OCI-LY7 (cell line): ENCODE measurements around the gene SKP1. TPM values are rescaled to one million over a fixed set of nuclear protein-coding genes. Genes with fewer than 3 reads are reported as not detected.

Experiments
- BruUV-seq: library from RNA; stranded (reverse); fragments of 400-500 nt; replicated peaks from 2 replicates; lab custom pipeline; 2021; lab: Mats Ljungman, UMichigan
- CTCF ChIA-PET: fragments of 300-600 bp; sonication (Branson Sonifier 250); formaldehyde crosslinking; loops from one replicate; lab custom pipeline; 2022; ENCODE audit warnings: antibody characterized with exemption; ENCODE audit not compliant: unreplicated experiment; lab: Charles Lee
- POLR2A ChIA-PET: fragments of 300-600 bp; sonication (Branson Sonifier 250); formaldehyde crosslinking; loops from one replicate; lab custom pipeline; 2022; ENCODE audit warnings: antibody characterized with exemption; lab: Charles Lee
- DNase-seq: peaks from one replicate; pipeline ENCODE4 v3.0.0-alpha.2; 2015; ENCODE audit warnings: low spot score
- H2AFZ ChIP-seq: fragments of 200-600 bp; sonication (generic), shearing (Covaris generic); 2 replicates; pipeline ENCODE4 v1.6.1; 2014; ENCODE audit warnings: mild to moderate bottlenecking, antibody characterized with exemption, low read length, moderate library complexity
- H3K27ac ChIP-seq: fragments of 200-600 bp; sonication (generic); 2 replicates; pipeline ENCODE4 v1.5.1; 2014; ENCODE audit warnings: mixed run types, low read depth, mild to moderate bottlenecking, moderate library complexity, low read length, inconsistent platforms; ENCODE audit not compliant: poor library complexity, severe bottlenecking
- H3K36me3 ChIP-seq: fragments of 200-600 bp; sonication (generic); 2 replicates; pipeline ENCODE4 v1.6.1; 2014; ENCODE audit warnings: mild to moderate bottlenecking, antibody characterized with exemption, low read length, moderate library complexity, mixed read lengths; ENCODE audit not compliant: insufficient read depth
- H3K4me1 ChIP-seq: fragments of 200-600 bp; sonication (generic); 2 replicates; pipeline ENCODE4 v1.5.1; 2014; ENCODE audit warnings: mild to moderate bottlenecking, low read length; ENCODE audit not compliant: insufficient read depth, poor library complexity, severe bottlenecking
- H3K4me2 ChIP-seq: fragments of 200-600 bp; sonication (generic); 2 replicates; pipeline ENCODE4 v1.6.1; 2014; ENCODE audit warnings: mild to moderate bottlenecking, low read length
- H3K4me3 ChIP-seq: fragments of 200-600 bp; sonication (generic); 2 replicates; pipeline ENCODE4 v1.5.1; 2014; ENCODE audit warnings: mild to moderate bottlenecking, low read depth, low read length; ENCODE audit not compliant: poor library complexity, severe bottlenecking
- H3K79me2 ChIP-seq: fragments of 200-600 bp; sonication (generic); 2 replicates; pipeline ENCODE4 v1.6.1; 2016; ENCODE audit warnings: low read depth, mild to moderate bottlenecking, low read length, moderate library complexity, mixed read lengths; ENCODE audit not compliant: insufficient read depth
- H3K9me2 ChIP-seq: fragments of 200-600 bp; sonication (generic); 2 replicates; pipeline ENCODE4 v1.6.1; 2016; ENCODE audit warnings: mild to moderate bottlenecking, low read length, mixed read lengths; ENCODE audit not compliant: insufficient read depth
- H3K9me3 ChIP-seq: fragments of 200-600 bp; sonication (generic); 2 replicates; pipeline ENCODE4 v1.6.1; 2014; ENCODE audit warnings: mild to moderate bottlenecking, mixed run types, low read length, mixed read lengths
- H4K20me1 ChIP-seq: fragments of 200-600 bp; sonication (generic); 2 replicates; pipeline ENCODE4 v1.6.1; 2014; ENCODE audit warnings: mild to moderate bottlenecking, antibody characterized with exemption, low read length, moderate library complexity, mixed read lengths; ENCODE audit not compliant: insufficient read depth
- EZH2phosphoT487 ChIP-seq: fragments of 200-600 bp; sonication (generic); IDR thresholded peaks from 2 replicates; pipeline ENCODE4 v1.6.1; 2018; ENCODE audit warnings: low read depth, borderline replicate concordance, mild to moderate bottlenecking, mixed run types, antibody characterized with exemption, low read length, moderate library complexity, mixed read lengths
- intact Hi-C: fragments of 100-400 bp; cut with micrococcal nuclease; formaldehyde crosslinking; loops from one replicate; pipeline ENCODE4 v1.10.0; 2022; ENCODE audit not compliant: unreplicated experiment
- total RNA-seq, 2 experiments: library from RNA; depleted of rRNA in 1 of 2; stranded (reverse); fragments of >200 nt in 1 of 2; shearing (Covaris generic) in 1 of 2; gene quantifications; 2 replicates each; pipeline ENCODE4 v1.2.3, GENCODE V29; 2014 to 2022
- TF ChIP-seq, protein P1 (sequence below): fragments of 200-600 bp; sonication (generic); conservative IDR thresholded peaks from 2 replicates; pipeline ENCODE4 v1.5.1; 2014; ENCODE audit warnings: mild to moderate bottlenecking, antibody characterized with exemption, low read length, moderate library complexity, mixed read lengths

SKP1 gene
- total RNA-seq, 2 experiments from 2014 or later: 129 to 204 TPM

DNA sequence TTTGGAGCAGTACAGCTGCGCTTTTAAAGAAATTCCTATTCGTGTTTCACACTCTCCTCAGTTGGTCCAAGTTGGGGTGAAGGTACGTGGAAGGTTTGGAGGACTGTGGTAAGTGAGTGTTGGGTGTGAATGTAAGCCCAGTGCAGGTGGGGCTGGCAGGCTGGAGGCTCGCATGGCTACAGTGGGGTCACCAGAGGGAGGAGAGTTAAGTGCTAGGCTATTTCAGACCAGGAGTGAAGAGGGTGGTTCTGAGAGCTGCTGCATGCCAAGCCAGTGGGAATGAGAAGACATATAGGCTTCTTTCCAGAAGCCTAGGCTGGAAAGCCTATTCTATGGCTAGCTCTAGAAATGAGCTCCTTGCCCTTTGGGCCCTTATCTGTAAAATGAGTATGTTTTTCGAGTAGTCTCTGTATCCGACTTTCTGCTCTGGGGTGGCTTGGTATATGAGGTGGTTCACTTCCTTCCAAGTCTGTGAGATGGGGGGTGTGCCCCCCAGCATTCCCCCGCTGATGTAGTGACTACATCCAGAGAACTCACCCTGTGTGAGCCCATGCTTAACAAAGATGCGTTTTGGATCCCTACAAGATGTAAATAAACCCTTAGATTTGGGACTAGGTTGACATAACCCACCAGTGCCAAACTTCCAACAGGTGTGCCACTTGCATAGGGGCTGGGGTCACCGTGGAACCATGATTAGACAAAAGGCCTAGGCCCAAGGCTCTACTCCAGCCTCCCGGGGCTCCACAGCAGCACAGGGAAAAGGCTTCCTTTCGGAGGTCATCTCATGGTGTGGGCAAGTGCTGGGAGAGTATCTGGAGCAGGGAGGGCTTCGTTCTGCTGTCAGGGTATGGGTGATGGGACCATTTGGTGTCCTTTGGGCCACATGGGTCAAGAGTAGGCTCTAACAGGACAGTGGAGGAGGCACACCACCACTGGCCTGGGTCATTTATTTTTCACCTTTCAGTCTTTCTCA is 59.7 kb downstream of the SKP1 start:
- Histone ChIP-seq H3K79me2 (no peaks in the 10 kb centered on the region), H3K36me3 (no peaks in the 10 kb centered on the region), H3K4me1 (peaks cover 16% of the 10 kb centered on the region), H3K9me2 (no peaks in the 10 kb centered on the region), H4K20me1 (no peaks in the 10 kb centered on the region), H3K4me2 (no peak overlapping the region), H2AFZ (no peak overlapping the region), H3K9me3 (no peaks in the 10 kb centered on the region), H3K27ac (no peak overlapping the region), H3K4me3 (no peak overlapping the region)
- TF ChIP-seq EZH2phosphoT487: no peak
- intact Hi-C loops: no loop called here
- DNase-seq: no peak
- POLR2A ChIA-PET: interaction anchor here (0.8 kb wide), 1 partner anchor 8 kb away, joined by 3 read pairs; no protein-coding TSS in a partner anchor
- CTCF ChIA-PET: no interaction called here
- no TSS peak for BruUV-seq

DNA sequence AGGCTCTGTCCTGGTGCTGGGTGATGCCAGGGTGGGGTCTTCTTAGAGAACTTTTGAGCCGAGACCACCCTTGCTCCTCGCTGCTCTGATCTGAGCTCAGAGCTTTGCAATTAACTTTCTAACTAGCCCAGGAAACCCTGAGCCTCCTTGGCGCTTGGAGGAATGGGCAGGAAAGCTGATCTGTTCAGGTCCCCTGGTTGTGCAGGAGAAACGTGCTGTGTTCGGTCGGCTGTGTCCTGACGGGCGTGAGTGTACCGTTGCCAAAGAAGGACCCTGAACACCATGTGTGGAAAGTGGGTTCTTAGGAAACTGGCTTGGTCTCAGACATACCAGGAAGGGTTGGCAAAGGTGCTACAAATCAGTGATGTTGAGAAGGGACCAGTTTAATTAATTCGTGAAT is 60.5 kb downstream of the SKP1 start:
- ChIA-PET CTCF (no interaction called here), POLR2A (interaction anchor here (0.8 kb wide), 1 partner anchor 9 kb away, joined by 3 read pairs; no protein-coding TSS in a partner anchor)
- BruUV-seq: no TSS peak
- TF ChIP-seq, protein P1, sequence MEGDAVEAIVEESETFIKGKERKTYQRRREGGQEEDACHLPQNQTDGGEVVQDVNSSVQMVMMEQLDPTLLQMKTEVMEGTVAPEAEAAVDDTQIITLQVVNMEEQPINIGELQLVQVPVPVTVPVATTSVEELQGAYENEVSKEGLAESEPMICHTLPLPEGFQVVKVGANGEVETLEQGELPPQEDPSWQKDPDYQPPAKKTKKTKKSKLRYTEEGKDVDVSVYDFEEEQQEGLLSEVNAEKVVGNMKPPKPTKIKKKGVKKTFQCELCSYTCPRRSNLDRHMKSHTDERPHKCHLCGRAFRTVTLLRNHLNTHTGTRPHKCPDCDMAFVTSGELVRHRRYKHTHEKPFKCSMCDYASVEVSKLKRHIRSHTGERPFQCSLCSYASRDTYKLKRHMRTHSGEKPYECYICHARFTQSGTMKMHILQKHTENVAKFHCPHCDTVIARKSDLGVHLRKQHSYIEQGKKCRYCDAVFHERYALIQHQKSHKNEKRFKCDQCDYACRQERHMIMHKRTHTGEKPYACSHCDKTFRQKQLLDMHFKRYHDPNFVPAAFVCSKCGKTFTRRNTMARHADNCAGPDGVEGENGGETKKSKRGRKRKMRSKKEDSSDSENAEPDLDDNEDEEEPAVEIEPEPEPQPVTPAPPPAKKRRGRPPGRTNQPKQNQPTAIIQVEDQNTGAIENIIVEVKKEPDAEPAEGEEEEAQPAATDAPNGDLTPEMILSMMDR: no peak
- TF ChIP-seq EZH2phosphoT487: no peak
- DNase-seq: no peak
- H4K20me1 ChIP-seq: no peaks in the 10 kb centered on the region
- H3K9me2 ChIP-seq: no peaks in the 10 kb centered on the region
- no peak overlapping the region for H3K4me3 ChIP-seq
- H3K27ac ChIP-seq: no peak overlapping the region
- no peaks in the 10 kb centered on the region for H3K36me3 ChIP-seq
- no peak overlapping the region for H2AFZ ChIP-seq
- H3K9me3 ChIP-seq: no peaks in the 10 kb centered on the region
- H3K4me2 ChIP-seq: no peak overlapping the region
- H3K4me1 ChIP-seq: peaks cover 13% of the 10 kb centered on the region
- intact Hi-C loops: no loop called here
- H3K79me2 ChIP-seq: no peaks in the 10 kb centered on the region

DNA sequence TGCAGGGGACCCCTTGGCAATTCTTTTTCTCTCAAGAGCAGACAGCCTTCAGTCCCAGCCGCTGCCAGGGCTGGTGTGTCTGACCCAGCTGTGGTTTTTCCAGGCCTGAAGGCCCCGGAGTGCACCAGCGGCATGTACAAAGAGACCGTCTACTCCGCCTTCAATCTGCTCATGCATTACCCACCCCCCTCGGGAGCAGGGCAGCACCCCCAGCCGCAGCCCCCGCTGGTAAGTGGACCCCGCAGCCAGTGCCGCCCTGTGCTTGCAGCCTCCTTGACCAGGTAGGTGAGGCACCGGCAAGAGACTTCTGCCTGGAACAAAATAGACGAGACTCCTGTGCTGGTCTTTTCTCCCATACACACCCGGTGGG is 61.0 kb downstream of the SKP1 start:
- Histone ChIP-seq H3K4me3 (no peak overlapping the region), H3K79me2 (no peaks in the 10 kb centered on the region), H3K4me1 (peaks cover 13% of the 10 kb centered on the region), H4K20me1 (no peaks in the 10 kb centered on the region), H3K27ac (no peak overlapping the region), H3K9me3 (no peaks in the 10 kb centered on the region), H2AFZ (no peak overlapping the region), H3K36me3 (no peaks in the 10 kb centered on the region), H3K9me2 (no peaks in the 10 kb centered on the region), H3K4me2 (no peak overlapping the region; the same call in 1 of the 2 replicates)
- no TSS peak for BruUV-seq
- DNase-seq: no peak
- ChIA-PET POLR2A (no interaction called here), CTCF (no interaction called here)
- no peak for TF ChIP-seq EZH2phosphoT487
- TF ChIP-seq, protein P1: no peak
- intact Hi-C loops: no loop called here
